NK-92 (cell line): ENCODE data around the gene PTPRK.

Experiments
- DNase-seq: peaks from one replicate; lab custom pipeline; 2025; ENCODE audit not compliant: unreplicated experiment; lab: John Stamatoyannopoulos, UW

PTPRK gene

DNA sequence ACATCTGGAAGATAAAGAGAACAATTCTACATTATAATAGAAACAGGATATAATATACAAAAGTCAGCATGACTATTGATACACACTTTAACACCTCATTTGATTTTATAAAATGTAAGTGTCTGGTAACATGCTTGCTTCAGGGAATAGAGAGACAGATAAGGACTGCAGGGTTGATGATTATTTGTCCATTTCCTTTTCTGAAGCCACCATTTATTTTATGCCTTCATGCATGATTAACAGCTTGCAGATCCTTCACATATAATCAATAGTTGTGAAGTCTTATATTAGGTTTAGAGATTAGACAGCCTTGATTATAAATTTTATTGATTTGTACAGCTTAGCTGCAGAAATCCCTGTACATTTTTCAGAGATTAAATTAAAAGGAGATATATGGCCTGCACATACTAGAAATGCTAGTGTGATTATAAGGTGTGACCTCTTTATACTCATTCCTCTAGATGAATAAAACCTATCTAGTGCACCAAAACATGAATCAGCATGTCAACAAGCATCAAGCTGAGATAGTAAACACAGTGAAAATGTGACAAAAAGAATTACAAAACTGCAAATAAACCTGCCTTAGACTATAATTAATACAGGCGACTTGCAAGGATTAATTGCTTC lies 420.7 kb downstream of the PTPRK start:
- no peak for DNase-seq

DNA sequence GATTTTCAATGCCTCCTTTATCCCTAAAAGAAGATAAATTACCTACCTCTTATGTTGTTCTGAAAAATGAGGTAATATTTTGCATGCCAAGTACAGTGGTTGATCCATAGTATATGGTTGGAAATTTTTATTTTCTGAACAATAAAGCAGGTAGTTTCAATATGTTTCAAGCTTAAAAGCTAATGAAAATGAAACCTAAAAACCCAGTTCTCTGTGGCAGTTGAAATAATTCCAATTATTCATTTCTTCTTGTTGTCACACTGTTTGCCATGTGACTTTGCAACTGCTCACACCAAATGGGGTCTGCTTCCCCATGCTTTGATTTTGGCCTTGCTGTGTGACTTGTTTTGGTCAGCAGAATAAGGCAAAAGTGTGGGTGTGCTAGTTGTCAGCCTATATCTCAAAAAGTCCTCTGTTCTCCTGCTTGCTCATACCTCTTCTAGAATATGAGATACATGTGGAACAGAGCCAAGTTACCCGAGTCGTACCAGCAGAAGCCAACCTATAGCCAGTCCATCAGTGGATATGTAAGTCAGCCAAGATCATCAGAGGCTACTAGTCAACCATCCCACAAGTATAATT lies 422.3 kb downstream of the PTPRK start:
- no peak for DNase-seq

DNA sequence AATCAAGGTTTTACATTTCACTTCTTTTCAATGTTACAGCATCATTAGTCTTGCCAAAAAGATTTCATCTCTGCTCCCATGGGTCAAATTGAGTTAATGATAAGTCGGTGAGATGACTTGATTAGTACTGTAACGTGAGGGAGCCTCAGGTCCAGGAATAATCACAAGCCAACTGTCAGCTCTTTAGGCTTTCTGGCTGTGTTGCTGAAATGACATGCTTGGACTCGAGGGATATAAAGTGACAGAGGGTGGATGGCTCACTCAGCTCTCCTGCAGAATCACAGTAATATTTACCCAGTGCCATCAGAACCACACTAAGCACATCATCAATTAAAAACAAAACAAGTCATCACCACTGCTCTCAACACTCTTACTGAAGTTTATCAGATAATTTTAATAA lies 423.4 kb downstream of the PTPRK start:
- no peak for DNase-seq

GRCh38 chr6:128095362-128095761 lies 425.0 kb downstream of the PTPRK start:
- DNase-seq: no peak

DNA sequence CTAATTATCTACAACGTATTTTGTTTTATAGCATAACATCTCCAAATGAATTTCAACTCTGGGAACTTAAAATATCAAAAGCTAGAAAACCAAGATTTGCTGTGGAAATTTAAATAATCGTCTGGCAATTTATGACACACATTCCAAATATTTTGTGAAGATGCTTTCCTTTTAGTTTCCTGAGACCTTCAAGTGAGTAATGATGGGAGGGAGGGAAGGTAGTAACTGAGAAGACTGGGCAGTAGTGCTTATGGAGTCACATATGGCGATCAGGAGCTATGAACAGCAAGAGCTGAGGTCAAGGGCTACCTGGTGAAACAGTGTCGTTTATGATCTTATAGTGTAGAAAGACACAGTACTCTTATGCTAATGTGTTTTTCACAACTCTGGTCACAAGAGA lies 441.4 kb downstream of the PTPRK start:
- DNase-seq: no peak

DNA sequence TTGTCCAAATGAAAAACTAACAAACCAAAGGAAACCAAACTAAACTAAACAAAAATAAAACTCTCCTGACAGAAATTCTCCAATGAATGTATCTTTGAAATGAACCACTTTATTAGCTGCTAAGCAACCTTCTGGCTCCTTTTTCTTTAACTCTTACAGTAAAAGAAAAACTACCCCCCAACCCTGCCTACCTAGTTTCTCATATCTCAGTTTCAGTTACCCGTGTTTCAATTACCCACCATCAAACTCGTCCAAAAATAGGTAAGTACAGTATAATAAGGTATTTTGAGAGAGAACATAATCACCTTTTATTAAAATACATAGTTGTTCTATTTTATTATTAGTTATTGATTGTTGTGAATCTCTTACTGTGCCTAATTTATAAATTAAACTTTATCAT lies 442.1 kb downstream of the PTPRK start:
- DNase-seq: no peak

DNA sequence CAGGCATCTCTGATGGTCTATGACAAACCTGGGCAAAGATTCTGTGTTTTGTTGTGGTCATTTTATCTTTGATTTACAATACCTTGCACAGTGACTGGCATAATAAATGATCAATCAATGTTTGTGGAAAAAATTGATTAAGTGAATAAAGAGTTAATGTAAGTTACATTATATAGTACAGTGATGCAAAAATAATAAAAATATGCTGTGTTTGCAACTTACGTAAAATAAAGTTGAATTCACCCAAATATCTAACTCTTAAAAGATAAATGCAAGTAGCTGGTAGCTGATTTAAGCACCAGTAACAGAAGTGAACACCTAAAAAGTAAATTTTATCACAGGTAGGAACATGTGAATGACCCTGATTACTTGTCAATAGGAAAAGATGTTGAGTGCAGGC lies 443.6 kb downstream of the PTPRK start:
- no peak for DNase-seq

GRCh38 chr6:128074567-128074966 lies 445.8 kb downstream of the PTPRK start:
- DNase-seq: no peak

- no peak for DNase-seq
Observed at GRCh38 chr6:128073389-128073788, 447.0 kb downstream of the PTPRK start.

DNA sequence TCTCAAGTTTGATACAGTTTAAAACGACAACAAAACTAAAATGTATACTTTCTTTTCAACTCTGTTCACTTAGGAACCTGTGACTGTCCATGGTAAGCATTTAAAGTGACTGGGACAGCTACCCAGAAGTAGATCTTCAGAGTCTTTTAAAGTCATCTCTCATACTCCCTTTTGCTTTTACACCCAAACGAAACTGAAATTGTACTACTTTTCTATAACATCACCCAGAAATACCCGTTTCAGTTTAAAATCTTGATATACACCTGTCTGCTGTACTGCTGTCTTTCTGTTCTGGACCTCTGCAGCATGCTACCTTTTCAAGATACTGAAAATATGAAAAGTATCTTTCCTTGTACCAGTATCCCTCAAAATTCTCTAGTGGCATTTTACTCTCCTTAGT lies 449.2 kb downstream of the PTPRK start:
- DNase-seq: no peak

DNA sequence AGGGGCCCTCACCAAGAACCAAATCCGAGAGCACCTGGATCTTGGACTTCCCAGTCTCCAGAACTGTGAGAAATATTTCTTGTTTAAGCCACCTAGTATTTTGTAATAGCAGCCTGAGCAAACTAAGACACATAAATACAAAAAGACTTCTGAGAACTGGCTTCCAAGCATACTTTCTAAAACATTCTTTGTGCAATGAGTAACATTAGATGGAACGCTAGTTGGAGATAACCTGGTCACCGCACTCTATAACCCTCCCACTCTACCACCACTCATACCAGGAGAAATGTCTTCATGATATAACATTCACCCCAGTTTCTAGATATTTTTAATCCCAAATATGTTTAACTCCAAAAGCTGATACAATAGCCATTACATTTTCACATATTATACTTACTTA lies 450.0 kb downstream of the PTPRK start:
- DNase-seq: no peak

- no peak for DNase-seq
Observed at GRCh38 chr6:128069188-128069587, 451.2 kb downstream of the PTPRK start.

- DNase-seq: no peak
Observed at GRCh38 chr6:128068119-128068479, 452.3 kb downstream of the PTPRK start.

DNA sequence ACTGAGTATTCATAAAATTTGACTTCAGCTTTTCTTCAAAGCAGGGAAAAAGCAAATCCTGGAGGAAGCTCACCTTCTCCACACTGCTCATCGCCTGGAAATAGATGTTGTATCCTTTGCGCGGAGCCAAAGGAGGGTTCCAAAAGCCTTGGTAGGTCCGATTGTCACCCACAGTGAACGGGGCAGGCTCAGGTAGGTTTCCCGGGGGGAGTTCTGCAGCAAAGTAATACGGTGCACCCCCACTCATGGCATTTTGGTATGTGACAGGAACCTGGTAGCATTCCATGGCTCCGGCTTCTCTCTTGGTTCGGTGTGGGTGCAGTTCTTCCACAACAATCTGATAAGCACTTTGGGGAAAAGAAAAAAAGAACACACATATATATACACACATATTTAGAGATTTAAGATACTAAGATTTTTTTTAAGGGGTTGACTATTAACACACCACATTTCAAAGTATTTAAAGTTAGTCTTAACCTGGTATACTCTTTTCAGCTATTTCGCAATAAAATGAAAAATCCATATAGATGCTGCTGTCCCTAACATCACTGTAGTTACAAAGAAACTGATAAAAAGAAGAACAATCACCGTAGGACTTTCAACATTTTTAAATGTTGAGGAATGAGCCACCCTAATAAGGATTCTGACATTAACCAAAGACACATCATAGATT lies 452.8 kb downstream of the PTPRK start:
- DNase-seq: no peak

GRCh38 chr6:128065072-128065471 lies 455.3 kb downstream of the PTPRK start:
- DNase-seq: no peak

DNA sequence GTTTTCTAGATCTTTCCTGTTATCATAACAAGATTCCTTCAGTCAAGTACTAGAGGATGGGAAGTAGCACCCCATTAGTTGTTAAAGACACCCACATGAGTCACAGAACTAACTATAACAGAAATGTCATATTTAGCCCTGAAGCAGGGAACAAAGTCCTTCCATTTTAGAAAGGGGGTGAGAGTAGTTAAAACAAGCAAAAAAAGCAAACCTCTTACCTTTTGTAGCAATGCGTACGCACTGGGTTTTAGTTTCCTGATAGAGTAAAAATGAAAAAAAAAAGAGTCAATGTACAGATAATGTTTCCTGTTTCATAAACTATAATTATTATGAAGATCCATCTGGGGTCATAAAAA lies 455.9 kb downstream of the PTPRK start:
- no peak for DNase-seq

DNA sequence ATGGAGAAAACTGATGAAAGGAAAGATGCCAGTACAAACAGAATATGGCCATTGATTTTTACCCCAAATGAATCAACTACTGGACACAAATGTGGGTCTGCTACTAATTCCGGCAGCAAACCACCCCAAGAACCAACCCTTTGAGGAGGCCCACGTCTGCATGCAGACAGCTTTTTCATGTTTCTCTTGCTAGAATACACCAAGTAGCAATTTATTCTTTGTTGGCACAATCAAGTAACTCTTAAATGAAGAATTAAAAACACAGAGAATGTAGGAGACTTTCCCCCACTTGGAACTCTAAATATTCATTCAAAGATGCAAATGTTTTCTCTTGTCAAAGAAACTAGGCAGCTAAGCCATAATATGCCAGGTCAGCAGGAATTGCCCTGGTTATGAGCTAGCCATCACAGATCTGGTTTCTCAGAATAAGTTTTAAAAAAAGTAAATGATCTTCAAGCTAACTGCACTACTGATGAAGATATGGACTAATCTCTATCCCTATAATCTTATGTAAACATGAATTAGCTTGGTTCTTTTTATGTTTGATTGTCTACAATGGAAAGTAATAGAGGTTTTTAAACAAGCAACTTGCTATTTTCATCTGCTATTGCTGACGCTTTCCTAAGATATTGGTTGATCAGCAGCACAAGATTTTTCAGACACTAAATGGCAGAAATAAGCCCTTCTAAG lies 456.4 kb downstream of the PTPRK start:
- no peak for DNase-seq

- DNase-seq: no peak
Observed at GRCh38 chr6:128062882-128063603, 457.4 kb downstream of the PTPRK start.

DNA sequence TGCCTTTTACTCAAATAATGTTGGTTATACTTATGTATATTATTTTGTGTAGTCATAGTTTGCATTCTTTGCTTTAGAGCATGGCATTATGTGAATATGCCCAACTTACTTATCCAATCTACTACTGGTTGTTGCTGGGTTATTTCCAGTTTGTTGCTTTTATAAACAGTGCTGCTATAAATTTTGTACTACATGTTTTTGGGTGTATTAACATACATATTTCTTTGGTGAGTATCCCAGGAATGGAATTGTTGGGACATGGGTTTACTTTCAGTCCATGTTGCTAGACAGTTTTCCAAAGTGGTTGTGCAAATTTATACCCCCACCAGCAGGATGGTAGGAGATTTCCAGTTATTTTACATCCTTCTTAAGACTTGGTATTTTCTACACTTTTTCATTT lies 462.5 kb downstream of the PTPRK start:
- no peak for DNase-seq

DNA sequence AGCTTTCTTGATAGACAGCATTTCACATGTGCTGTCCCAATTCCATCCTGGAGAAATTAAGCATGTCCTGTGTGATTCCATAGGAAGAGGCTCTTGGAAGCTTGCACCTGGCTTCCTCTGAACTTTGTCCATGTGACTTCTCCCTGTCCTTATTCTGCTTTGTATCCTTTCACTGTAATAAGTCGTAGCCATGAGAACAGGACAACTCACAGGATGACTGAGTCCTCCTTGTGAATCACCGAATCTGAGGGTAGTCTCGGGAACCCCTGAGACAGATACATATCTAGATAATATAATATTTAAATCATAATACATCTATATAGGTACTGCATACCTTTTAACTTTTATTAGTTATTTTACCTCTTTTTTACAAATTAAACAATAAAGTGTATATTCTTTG lies 462.9 kb downstream of the PTPRK start:
- no peak for DNase-seq

DNA sequence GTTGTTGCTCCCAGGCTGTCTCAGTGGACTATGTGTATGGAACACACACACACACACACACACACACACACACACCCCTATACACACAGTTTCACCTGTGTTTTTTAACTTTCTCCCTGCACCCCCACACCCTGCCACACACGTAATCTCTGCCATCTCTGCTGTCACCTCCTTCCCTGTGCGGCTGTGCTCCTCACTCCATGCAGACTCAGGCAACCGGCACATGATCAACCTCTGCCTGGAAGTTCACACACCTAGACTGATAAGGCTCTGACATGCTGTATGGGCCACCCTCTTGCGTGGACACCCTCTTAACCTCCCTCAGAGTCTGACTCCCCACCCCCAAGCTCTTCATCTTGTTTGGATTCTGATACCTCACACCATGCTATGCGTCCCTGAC lies 467.3 kb downstream of the PTPRK start:
- DNase-seq: no peak

DNA sequence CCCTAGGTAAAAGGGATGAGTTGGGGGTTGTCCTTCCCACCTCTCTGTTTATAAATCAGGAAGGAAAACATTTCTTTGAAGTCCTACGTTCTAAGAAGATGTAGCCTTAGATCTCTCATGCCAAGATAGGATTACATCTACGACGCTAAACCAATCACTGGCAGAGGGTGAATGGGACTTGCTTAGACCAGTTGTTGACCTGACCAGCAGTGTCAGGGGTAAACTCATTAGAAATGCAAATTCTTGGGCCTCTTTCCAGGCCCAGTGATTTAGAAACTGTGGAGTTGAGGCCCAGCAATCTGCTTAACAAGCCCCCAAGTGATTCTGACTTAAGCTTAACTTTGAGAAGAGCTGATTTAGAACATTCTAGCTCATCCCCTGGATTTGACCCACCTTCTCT lies 472.4 kb downstream of the PTPRK start:
- DNase-seq: no peak
